Measurements from ENCODE around the gene LUZP1.

The LUZP1 gene

DNA sequence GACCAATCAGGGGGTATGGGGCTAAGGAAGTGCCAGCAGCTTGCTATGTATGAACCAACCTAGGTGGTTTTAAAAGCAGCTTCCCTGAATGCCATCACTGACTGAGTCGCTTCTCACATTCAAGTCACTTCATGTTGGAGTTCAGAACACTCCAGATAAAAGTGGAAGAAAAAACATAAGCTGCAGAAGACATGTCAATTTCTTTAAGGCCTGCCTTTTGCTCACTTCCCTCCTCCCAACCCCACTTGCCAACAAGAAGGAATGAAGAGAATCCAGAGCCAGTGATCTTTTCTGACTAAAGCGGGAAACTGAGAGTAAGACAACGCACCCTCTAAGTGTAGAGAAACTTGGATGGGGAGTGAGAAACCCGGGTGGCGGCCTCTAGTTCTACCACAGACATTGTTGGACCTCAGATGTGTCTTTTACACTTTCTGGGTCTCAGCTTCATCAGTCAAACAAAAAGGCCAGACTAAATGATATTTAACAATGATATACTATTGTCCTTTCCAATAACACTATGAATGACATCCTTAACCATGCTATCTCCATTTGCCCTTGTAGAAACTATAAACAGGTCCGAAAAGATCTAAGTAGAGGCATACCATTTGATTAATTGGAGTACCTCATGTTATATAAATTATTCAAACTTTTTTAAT is 54.1 kb downstream of the LUZP1 start:
- Histone ChIP-seq H3K36me3 (ENCODE audit: insufficient read depth, insufficient read length, low read length) (no peaks in the 10 kb centered on the region), H3K9me3 (ENCODE audit: insufficient read depth, low read length) (no peaks in the 10 kb centered on the region), H3K4me3 (ENCODE audit: insufficient read length, low read depth) (no peak overlapping the region), H3K27me3 (ENCODE audit: insufficient read depth, insufficient read length) (no peaks in the 10 kb centered on the region), H3K4me1 (ENCODE audit: insufficient read depth, insufficient read length) (no peaks in the 10 kb centered on the region), H3K9ac (ENCODE audit: insufficient read length, low read depth) (no peak overlapping the region)
- DNase-seq (ENCODE audit: low read depth, low spot score), result no peak
- TF ChIP-seq ZNF274 (IDR thresholded peaks at IDR 0.05; ENCODE audit: low read depth, low read length), result no peak
- no peak for TF ChIP-seq YY1 (IDR thresholded peaks at IDR 0.05; ENCODE audit: insufficient read depth, insufficient read length)
- no peak for TF ChIP-seq SUZ12 (IDR thresholded peaks at IDR 0.05; ENCODE audit: extremely low read depth, insufficient read depth, insufficient read length)

DNA sequence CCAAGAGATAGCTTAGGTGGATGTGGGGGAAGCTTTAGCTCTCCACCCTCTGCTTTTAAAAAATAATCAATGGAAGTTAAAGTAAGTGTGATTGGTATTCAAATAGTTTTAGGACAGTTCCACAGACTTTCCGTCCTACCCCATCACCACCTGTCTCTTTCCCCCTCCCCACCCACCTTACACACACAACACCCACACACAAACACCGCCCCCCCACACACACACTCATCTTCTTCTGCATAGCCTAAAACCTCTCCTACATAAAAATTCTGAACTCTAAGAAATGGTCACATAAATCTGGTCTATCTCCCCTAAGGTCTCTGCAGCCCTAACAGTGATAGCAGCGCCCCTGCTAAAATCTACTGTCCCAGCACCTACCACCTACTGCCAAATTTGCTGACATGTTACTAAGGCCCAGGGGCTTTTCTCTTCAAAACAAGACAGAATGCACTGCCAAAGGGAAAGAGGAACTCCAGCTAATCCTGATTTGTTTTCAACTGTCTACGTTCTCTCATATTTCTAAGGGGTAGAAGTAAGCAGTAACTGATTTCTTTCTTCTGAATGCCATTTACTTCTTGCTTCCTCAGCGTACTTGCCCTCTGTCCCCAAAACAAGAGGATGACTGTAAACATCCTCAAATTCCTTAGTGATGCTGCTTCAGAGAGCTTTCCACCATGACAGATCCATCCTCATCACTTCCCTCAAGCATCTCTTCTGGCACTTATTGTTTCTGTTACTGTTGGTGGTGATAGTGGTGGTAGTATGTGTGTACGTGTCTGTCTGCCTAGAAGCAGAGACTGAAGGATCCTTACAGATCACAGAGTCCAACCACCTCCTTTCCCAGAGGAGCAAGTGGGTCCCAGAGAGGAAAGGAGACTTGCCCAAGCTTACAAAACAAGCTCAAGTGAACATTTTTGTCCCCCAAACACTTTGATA is 56.8 kb downstream of the LUZP1 start:
- Histone ChIP-seq H3K4me3 (ENCODE audit: insufficient read length, low read depth) (no peak overlapping the region), H3K4me1 (ENCODE audit: insufficient read depth, insufficient read length) (no peaks in the 10 kb centered on the region), H3K27me3 (ENCODE audit: insufficient read depth, insufficient read length) (no peaks in the 10 kb centered on the region), H3K9ac (ENCODE audit: insufficient read length, low read depth) (no peak overlapping the region), H3K36me3 (ENCODE audit: insufficient read depth, insufficient read length, low read length) (peaks cover 23% of the 10 kb centered on the region), H3K9me3 (ENCODE audit: insufficient read depth, low read length) (no peaks in the 10 kb centered on the region)
- TF ChIP-seq YY1 (IDR thresholded peaks at IDR 0.05; ENCODE audit: insufficient read depth, insufficient read length), result no peak
- TF ChIP-seq ZNF274 (IDR thresholded peaks at IDR 0.05; ENCODE audit: low read depth, low read length), result no peak
- no peak for DNase-seq (ENCODE audit: low read depth, low spot score)

DNA sequence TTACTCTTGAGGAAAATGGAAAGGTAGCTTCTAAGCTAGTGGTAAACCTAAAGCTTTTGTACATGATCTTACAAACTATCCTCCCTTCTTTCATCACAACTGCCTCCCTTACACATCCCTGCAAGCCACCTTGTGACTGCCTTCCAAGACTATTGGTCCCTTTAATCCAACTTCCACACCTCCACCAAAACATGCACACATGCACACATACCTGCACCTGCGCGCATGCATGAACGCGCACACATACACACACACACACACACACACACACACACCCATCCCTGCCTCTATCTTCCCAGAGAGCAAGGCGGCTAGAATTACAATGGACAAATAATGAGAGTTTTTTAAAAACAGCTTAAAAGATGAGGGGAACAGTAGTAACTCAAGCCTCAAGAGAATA is 58.3 kb downstream of the LUZP1 start:
- Histone ChIP-seq H3K9me3 (ENCODE audit: insufficient read depth, low read length) (no peaks in the 10 kb centered on the region), H3K4me3 (ENCODE audit: insufficient read length, low read depth) (no peak overlapping the region), H3K4me1 (ENCODE audit: insufficient read depth, insufficient read length) (no peaks in the 10 kb centered on the region), H3K36me3 (ENCODE audit: insufficient read depth, insufficient read length, low read length) (peaks cover 34% of the 10 kb centered on the region), H3K9ac (ENCODE audit: insufficient read length, low read depth) (no peak overlapping the region), H3K27me3 (ENCODE audit: insufficient read depth, insufficient read length) (no peaks in the 10 kb centered on the region)
- no peak for TF ChIP-seq ZNF274 (IDR thresholded peaks at IDR 0.05; ENCODE audit: low read depth, low read length)
- TF ChIP-seq SUZ12 (IDR thresholded peaks at IDR 0.05; ENCODE audit: extremely low read depth, insufficient read depth, insufficient read length), result no peak
- no peak for TF ChIP-seq YY1 (IDR thresholded peaks at IDR 0.05; ENCODE audit: insufficient read depth, insufficient read length)
- DNase-seq (ENCODE audit: low read depth, low spot score), result no peak

DNA sequence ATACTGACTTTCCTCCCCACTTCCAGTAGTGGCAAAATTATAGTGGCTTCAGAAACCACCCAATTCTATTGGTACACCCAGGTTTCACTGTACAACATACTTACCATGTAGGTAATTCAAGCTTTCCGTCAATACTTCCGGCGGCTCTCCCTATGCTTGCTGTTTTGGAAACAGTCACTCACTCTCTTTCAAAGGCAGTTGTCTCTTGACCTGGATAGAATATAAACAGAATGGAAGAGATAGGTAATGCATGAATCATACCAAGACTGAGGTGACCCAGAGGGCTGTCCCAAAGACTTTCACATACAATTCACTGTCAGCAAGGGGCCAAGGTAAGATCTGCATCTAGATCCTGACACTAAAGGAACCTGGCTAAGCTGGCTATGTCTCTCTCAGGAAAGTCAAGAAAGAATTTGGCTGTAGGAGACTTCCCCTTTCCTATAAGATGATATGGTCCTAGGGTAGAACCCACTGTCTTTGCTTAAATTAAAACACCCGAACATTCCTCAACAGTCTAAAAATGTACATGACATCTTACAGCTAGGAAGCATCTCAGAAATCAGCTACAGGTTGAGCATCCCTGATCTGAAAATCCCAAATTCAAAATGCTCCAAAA is 59.6 kb downstream of the LUZP1 start:
- Histone ChIP-seq H3K4me3 (ENCODE audit: insufficient read length, low read depth) (no peak overlapping the region), H3K36me3 (ENCODE audit: insufficient read depth, insufficient read length, low read length) (peaks cover 43% of the 10 kb centered on the region), H3K27me3 (ENCODE audit: insufficient read depth, insufficient read length) (no peaks in the 10 kb centered on the region), H3K9me3 (ENCODE audit: insufficient read depth, low read length) (no peaks in the 10 kb centered on the region), H3K4me1 (ENCODE audit: insufficient read depth, insufficient read length) (no peaks in the 10 kb centered on the region), H3K9ac (ENCODE audit: insufficient read length, low read depth) (no peak overlapping the region)
- TF ChIP-seq YY1 (IDR thresholded peaks at IDR 0.05; ENCODE audit: insufficient read depth, insufficient read length) (no peak), ZNF274 (IDR thresholded peaks at IDR 0.05; ENCODE audit: low read depth, low read length) (no peak), SUZ12 (IDR thresholded peaks at IDR 0.05; ENCODE audit: extremely low read depth, insufficient read depth, insufficient read length) (no peak)
- no peak for DNase-seq (ENCODE audit: low read depth, low spot score)

DNA sequence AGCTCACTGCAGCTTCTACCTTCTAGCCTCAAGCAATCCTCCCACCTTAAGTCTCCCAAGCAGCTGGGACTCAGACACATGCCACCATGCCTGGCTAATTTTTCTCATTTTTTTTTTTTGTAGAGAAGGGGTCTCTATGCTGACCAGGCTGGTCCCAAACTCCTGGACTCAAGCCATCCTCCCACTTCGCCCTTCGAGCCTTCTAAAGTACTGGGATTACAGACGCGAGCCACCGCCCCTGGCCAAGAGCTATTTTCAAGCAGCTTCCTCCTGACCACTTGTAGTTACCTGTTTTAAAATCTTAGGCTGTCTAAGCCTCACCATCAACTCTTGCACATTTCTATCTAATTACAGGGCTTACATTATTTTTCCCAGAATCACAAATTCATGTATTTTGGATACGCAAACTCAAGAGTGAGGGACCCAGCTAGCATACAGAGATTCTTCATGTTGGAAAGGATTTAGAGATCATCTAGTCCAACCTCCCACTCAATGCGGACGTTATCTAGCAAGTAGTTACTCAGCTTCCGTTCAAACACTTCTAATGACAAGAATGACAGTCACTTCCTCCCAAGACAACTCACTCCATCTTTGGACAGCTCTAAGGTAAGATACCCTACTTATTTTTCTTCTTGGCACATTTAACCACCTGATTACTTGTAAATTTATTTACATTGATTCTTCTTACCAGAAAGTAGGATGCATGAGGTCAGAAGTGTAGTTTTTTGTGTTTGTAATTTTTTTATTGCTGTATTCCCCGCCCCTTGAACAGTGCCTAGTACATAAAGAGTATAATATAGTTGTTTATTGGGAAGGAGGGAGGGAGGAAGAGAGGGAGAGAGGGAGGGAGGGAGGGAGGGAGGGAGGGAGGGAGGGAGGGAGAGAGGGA is 65.4 kb downstream of the LUZP1 start:
- Histone ChIP-seq H3K9me3 (ENCODE audit: insufficient read depth, low read length) (no peaks in the 10 kb centered on the region), H3K36me3 (ENCODE audit: insufficient read depth, insufficient read length, low read length) (peaks cover 38% of the 10 kb centered on the region), H3K27me3 (ENCODE audit: insufficient read depth, insufficient read length) (no peaks in the 10 kb centered on the region), H3K9ac (ENCODE audit: insufficient read length, low read depth) (no peak overlapping the region), H3K4me3 (ENCODE audit: insufficient read length, low read depth) (no peak overlapping the region), H3K4me1 (ENCODE audit: insufficient read depth, insufficient read length) (peaks cover 2% of the 10 kb centered on the region)
- no peak for DNase-seq (ENCODE audit: low read depth, low spot score)
- no peak for TF ChIP-seq SUZ12 (IDR thresholded peaks at IDR 0.05; ENCODE audit: extremely low read depth, insufficient read depth, insufficient read length)
- TF ChIP-seq ZNF274 (IDR thresholded peaks at IDR 0.05; ENCODE audit: low read depth, low read length), result no peak
- TF ChIP-seq YY1 (IDR thresholded peaks at IDR 0.05; ENCODE audit: insufficient read depth, insufficient read length), result no peak

DNA sequence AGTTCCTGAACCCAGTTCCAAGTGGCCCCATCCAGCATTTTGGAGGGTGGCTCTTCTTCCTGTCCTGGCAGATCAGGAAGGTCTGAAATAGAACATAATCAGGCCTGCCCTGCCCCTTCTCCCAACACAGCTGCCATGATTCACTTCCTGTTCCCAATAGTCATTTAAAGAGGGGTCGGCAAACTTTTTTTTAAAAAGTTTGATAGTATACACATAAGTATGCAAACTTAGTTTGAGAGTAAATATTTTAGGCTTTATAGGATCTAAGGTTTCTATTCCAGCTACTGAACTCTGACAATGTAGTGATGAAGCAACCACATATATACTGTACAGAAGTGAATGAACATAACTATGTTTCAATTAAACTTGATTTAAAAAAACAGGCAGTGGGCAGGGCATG is 66.4 kb downstream of the LUZP1 start:
- no peak overlapping the region for H3K4me3 ChIP-seq (ENCODE audit: insufficient read length, low read depth)

More for the DNA sequence above, 66.4 kb downstream of the LUZP1 start:
- H3K27me3 ChIP-seq (ENCODE audit: insufficient read depth, insufficient read length), result no peaks in the 10 kb centered on the region
- H3K4me1 ChIP-seq (ENCODE audit: insufficient read depth, insufficient read length), result peaks cover 2% of the 10 kb centered on the region
- H3K9me3 ChIP-seq (ENCODE audit: insufficient read depth, low read length), result no peaks in the 10 kb centered on the region
- DNase-seq (ENCODE audit: low read depth, low spot score), result no peak
- peaks cover 36% of the 10 kb centered on the region for H3K36me3 ChIP-seq (ENCODE audit: insufficient read depth, insufficient read length, low read length)
- TF ChIP-seq SUZ12 (IDR thresholded peaks at IDR 0.05; ENCODE audit: extremely low read depth, insufficient read depth, insufficient read length) (no peak), ZNF274 (IDR thresholded peaks at IDR 0.05; ENCODE audit: low read depth, low read length) (no peak), YY1 (IDR thresholded peaks at IDR 0.05; ENCODE audit: insufficient read depth, insufficient read length) (no peak)
- H3K9ac ChIP-seq (ENCODE audit: insufficient read length, low read depth), result no peak overlapping the region
